Fibroblast of the conjunctiva (primary cell): Measurements from ENCODE around the gene STAG1.
"Not testable (repeated sequence)": the region's sequence is repeated elsewhere in the genome, so short reads cannot be mapped to it uniquely, and the experiment has no call there.

Experiments
- DNase-seq: peaks from one replicate; pipeline ENCODE4 v3.0.0-alpha.2; 2010; ENCODE audit warnings: low read depth

Gene STAG1

DNA sequence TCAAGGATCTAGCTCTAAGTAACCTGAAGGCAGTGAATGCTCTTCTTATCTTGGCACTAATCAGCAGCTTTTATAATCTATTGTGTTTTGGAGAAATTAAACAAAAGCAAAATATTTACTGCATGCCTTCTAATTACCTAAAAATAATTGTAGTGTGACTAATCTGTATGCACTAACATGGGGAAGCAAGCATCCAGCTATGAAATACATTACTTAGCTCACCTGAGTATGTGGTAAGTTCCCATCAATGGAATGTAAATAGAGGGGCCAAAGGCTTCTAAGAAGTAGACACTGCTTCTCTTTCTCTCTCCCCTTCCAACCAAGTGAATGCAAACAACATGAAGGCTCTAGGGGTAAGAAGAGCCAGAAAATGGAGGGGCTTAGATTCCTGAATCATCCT, 165.6 kb downstream of the STAG1 start:
- DNase-seq, result no peak

DNA sequence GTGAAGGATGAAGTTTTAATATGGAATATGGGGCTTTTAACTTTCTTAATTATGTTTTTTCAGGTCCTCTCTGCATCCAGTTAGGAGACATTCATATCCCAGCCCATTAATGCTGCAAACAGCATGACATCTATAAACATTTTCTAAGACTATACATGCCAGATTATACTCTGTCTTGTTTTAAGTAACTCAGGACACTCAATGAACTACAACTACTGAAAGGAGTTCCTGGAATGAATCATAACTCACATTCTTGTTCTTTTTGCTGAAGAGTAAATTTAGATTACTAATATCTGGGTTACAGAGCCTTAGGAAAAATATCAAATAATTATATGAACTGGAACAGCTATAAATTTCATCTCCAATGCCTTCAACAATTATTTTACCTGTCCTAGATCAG, 167.4 kb downstream of the STAG1 start:
- DNase-seq, result no peak

DNA sequence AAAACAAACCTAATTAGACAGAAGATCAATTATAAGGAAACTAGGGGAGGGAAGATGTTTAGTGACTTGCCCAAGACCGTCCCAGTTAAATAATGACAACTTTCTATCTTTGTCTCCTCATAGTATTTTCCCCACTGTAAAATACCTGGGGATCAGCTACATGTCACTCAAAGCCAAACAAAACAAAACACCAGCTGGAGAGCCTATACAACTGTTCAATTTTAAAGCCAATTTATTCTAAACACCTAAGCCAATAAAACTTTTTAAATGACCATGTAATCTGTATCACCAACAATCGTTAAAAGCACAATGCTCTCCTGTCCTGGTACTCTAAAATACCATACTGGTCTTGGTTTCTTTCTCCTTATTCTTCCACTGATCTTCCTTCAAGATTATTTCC, 168.4 kb downstream of the STAG1 start:
- DNase-seq, result no peak

DNA sequence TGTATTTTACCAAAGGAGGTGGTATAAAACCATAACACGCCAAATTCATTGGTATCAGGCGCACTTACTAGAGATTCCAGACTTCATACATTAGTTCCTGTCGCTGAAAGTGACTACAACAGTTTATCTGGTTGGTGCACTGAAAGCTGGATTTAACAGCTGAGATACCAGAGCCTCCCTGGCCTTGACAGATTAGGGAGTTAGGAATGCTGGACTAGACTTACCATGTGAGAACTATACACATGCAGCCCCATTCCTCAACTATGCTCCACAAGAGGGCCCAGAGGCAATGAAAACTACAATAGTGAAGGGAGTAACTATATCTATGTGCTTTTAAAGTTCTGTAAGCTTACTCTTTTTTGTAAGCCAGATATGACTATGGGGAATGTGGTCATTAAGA, 174.4 kb downstream of the STAG1 start:
- no peak for DNase-seq

DNA sequence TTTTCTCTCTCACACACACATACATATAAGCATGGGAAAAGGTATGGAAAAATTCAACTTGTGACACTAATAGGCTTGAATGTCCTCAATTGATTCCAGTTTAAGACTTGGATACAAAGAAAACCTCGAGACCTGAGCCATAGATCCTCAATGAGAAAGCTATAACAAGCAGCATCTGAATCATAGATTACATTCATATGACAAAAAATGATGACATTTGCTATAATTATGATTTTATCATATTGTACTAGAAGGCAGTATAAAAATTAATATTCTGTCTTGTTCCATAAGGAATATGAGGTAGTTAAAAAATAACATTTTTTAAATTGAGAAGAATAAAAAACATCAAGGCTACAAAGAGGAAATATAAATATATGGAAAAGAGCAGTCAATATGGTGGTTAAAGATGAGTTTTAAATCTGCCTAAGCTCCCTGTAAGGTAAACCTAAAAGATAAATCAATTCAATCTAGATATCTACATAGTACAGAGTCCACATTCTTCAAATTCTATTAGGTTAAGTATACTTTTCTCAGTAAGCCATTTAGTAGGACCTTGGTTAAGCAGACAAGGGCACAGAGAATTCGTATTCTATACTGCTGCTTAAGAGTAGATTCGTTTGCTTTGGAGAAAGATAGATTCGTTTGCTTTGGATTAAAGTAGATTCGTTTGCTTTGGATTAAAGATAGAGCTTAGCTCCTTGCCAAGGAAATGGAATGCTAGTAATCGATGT, 175.7 kb downstream of the STAG1 start:
- DNase-seq, result no peak

DNA sequence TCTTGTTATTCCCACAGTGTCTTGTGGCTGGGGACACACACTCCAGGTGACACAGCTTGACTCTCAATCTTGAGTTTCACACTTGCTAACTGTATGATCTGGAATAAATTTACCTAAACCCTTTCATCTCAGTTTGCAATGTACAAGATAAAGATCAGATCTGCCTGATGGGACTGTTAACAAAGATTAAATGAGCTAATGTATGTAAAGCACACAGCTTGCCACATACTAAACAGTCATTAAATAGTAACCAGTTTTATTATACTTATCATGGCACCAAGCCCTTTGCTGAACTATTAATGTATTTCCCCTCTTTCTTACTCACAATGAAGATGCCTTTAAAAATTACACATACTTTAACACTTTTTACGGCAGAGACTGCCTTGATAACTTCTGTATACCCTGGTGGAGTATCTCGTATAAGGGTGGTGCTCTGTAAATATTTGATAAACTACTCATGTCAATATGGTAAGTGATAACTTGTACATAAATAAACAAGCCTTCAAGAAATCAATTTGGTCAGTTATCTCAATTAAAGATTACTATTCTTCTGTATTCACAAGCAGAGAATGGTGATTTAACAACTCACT, 184.5 kb downstream of the STAG1 start:
- no peak for DNase-seq

DNA sequence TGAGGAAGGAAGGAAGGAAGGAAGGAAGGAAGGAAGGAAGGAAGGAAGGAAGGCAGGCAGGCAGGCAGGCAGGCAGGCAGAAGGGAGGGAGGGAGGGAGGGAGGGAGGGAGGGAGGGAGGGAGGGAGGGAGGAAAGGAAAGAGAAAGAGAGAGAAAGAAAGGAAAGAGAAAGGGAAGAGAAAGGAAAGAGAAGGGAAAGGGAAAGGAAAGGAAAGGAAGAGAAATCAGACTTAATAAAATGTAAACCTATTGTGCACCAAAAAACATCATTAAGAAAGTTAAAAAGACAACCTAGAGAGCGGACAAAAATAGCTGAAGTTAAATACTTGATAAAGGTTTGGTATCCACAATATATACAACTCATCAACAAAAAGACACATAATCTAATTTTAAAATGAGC, 187.2 kb downstream of the STAG1 start:
- not testable (repeated sequence) for DNase-seq

DNA sequence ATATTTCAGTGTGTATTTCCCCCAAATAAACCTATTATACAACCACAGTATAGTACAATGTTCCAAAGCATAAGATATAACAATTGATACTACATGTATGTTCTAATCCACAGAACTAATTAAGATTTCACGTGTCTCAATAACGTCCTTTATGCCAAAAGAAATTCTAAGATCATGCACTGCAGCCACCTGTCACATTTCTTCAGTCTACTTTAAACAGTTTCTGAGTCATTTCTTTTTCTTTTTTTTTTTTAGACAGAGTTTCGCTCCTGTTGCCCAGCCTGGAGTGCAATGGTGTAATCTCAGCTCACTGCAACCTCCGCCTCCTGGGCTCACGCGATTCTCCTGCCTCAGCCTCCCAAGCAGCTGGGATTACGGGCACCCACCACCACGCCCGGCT, 190.2 kb downstream of the STAG1 start:
- no peak for DNase-seq

DNA sequence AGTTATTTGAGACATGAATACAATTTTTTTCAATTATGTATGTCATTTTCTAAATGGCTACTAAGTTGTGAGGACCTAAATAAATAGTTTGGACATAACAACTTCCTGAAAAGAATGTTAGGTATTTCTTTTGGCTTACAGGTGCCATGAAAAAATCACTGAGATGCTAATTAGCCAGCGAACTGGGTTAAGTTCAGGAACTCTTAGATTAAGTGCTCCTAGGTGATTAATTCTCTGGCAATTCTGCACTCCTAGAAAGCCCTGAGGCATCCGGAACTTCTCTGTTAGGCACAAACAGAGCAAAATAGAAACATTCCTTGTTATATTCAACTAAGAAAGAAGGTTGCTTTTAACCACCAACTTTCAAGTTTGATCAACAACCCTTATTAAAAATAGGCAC, 192.3 kb downstream of the STAG1 start:
- no peak for DNase-seq

DNA sequence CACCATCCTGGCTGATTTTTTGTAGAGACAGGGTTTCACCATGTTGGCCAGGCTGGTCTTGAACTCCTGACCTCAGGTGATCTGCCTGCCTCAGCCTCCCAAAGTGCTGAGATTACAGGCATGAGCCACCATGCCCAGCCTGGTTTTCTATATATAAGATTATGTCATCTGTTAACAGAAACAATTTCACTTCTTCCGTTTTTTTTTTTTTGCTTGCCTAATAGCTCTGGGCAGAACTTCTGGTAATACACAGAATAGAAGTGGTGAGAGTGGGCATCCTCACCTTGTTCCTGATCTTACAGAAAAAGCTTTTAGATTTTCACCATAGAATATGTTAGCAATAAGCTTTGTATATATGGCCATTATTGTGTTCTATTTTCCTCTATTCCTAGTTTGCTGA, 202.7 kb downstream of the STAG1 start:
- DNase-seq, result not testable (repeated sequence)

DNA sequence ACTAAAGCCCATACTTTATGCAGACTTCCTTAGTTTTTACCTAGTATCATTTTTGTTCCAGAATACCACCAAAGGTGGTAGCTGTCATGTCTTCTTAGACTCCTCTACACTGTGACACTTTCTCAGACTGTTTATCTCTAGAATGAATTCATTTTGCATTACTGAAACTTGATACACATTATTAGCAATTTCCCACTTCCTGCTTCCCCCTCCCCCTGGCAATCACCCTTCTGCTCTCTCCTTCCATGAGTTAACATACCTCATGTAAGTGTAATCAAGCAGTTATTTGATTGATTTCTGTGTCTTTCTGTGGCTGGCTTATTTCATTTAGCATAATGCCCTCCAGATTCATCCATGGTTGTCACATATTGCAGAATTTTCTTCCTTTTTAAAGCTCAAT, 204.9 kb downstream of the STAG1 start:
- DNase-seq, result no peak

DNA sequence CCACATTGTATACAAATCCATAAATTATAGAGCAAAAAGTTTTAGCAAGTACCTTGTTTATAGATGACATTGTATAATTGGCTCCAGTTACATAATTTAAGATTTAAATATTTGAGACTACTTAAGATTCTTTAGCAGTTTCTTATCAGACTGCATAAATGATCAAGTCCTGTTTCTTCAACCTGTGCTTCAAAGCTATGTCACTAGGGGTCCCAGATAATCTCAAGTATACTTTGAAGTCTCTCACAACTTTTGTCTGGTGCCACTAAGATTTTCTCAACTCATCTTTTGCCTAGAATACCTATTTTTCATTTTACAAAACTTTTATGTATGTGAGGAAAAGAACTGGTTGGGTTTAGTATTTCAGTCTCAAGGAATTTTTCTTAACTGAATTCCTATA, 205.5 kb downstream of the STAG1 start:
- DNase-seq, result no peak

DNA sequence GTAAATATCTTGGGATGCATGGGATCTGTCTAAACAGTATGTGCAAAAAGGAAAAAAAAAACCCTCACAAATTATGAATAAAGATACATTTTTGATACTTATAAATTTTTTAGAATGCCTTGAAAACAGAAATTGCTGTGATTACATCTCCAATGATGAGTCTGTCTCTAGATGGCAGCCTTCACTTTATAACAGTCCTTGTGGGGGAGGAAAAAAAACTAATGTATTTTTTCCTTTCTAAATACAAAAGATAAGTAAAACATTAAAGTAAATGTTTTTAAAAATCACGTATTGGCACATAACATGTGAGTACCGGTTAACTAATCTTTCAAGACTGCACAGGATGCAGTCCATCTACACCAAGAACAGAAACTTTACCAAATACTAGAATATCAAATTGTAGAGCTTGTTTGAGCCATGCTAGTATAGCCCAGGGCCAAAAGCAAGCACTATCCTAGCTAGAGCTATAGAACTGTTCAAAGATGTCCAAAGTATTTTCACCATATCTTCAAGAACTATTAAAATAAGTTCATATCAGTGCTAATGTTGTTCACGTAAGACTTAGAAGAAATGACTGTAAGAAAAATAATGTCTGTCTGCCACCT, 206.4 kb downstream of the STAG1 start:
- DNase-seq, result peak; percentile 12

DNA sequence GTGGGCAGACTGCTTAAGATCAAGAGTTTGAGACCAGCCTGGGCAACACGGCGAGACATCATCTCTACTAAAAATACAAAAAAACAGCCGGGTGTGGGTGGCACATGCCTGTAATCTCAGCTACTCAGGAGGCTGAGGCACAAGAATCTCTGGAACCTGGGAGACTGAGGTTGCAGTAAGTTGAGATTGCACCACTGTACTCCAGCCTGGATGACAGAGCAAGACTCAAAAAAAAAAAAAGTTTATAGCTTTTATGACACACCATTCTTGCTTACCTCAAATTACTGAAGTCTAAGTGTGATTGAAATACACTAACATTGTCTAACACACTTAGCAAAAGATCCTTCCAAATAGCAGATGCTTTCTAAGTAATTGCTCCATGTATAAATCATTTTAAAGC, 207.6 kb downstream of the STAG1 start:
- no peak for DNase-seq

DNA sequence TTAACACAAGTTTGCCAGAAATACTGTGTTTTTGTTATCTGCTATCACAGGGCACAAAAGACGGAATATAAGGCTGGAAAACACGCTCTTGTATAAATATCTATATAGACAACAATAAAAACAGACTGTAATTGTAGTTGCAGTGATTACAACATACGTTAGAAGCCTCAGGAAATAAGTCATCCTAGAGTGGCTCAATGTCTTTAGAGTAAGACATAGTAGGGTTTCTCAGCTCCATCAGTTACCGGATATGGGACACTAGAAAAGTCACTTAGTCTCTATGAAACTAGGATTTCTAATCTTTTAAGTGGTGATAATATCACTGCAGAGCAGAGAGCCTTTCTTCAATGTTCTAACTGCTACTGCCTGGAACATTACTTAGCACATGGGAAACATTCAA, 208.8 kb downstream of the STAG1 start:
- no peak for DNase-seq

DNA sequence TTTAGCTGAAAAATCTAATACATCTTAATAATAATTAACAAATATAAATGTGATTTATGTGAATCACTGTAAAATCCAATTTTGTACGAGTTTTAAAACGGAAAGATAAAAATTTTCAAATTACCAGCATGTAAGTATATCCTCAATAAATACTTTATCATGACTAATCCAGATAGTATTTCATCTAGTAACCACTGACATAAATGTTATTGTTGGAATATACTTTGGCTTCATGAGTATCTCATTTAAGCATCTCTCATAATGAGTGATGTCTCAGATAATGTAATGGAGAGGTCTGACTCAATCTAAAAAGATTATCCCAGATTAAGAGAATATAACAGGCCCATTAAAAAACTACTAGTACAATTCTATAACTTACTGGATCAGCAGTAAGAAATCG, 216.3 kb downstream of the STAG1 start:
- no peak for DNase-seq

DNA sequence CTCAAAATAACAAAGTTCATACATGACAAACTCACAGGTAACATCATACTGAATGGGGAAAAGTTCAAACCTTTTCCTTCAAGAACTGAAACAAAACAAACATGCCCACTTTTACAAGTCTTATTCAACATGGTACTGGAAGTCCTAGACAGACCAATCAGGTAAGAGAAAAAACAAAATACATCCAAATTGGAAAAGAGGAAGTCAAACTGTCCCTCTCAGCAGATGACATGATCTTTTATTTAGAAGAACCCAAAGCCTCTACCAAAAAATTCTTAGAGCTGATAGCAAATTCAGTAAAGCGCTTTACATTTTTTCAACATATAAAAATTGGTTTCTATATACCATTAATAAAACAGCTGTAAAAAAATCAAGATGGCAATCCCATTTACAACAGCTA, 219.4 kb downstream of the STAG1 start:
- DNase-seq, result no peak

DNA sequence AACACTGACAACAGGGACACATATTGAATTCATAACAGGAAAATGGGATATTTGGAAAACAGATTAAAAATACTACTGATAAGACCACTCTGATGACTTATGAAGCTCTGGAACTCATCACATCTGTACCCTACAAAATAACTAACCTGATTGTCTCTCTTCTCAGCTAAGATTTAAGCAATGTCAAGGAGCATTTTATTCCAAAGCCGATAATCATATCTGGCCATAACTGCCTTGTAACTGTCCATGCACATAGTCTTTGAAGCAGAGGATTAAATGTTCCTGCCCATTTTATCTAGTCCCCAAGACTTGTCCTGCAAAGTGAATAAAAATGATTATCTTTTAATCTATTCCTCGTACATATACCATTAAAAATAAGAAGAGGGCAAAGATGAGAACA, 234.1 kb downstream of the STAG1 start:
- DNase-seq, result no peak

DNA sequence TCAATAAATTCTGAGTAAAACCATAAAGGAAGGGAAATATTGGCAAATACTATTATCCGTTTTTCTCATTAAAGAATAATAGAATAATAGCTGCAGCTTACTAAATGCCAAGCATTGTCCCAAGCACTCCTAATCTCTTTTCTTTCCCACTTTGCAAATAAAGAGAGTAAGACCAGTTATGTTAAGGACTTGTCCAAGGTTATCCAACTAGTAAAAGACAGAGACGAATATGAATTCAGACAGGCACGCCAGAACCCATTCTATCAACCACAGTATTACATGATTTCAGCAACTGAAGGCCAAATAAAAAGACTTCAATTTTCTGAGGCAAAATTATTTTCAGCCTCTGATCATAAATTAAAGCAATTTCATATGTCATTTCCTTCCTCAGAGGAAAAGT, 235.5 kb downstream of the STAG1 start:
- no peak for DNase-seq

DNA sequence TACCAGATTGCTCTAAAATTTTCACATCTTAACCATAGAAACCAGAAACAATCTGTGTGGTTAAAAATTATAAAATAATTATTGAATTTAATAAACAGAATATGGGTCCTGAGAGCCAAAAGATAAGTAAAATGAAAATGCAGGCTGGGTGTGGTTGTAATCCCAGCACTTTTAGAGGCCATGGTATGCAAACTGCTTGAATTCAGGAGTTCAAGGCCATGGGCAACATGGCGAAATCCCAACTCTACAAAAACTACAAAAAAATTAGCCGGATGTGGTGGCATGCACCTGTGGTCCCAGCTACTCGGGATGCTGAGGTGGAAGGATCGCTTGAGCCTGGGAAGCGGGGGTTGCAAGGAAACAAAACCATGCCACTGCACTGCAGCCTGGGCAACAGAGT, 236.1 kb downstream of the STAG1 start:
- DNase-seq, result no peak

DNA sequence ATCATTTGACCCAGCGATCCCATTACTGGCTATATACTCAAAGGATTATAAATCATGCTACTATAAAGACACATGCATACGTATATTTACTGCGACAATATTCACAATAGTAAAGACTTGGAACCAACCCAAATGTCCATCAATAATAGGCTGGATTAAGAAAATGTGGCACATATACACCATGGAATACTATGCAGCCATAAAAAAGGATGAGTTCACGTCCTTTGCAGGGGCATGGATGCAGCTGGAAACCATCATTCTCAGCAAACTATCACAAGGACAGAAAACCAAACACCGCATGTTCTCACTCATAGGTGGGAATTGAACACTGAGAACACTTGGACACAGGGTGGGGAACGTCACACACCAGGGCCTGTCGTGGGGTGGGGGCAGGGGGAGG, 237.6 kb downstream of the STAG1 start:
- not testable (repeated sequence) for DNase-seq

DNA sequence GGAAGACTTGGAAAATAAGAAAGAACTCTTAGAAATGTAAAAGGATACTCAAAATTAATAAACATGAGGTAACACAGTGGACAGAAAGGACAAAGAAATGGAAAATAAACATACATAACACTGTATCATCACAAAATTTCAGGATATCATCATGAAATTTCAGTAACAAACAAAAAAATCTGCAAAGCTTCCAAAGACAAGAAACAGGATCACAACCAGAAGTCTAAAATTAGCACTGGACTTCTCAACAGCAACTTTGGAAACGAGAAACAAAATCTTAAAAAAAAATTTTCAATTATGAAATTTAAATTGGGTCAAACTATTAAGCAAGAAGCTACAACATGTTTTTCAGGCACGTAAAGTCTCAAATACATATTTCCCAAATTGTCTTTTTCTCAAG, 238.8 kb downstream of the STAG1 start:
- DNase-seq, result no peak

DNA sequence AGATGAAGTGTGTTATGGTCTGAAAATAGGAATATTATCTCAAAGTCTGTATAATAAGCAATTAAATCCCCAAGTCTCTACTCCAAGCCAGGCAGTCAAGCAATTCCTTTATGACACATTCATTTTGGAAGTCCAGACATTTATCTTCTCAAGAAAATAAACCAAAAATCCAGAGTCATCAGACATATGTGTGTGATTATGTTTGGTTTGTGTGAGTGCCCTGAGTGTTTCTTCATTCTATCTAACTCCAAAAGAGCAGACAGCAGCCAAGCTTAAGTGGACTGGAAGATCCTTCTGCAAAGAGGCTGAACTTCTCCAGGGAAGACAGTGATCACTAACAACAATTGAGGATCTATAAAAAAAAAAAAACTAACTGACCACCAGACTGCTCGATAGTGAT, 239.8 kb downstream of the STAG1 start:
- peak; percentile 17 for DNase-seq

DNA sequence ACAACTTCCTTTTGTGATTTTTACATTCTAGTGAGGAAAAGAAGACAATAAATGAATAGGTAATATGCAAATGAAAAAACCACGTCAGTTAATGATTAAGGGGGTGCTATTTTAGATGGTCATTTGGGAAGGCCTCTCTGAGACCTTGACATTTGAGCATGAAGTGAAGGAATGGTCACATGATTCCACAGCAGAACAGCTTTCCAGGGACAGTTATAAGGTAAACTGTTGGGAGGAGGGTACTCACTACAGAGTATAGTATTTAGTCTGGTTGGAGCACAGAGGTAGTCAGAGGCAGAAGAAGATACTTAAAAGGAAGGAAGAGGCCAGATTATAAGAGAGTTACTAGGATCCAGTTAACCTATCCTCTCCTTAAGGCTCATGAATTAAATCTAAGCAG, 246.5 kb downstream of the STAG1 start:
- DNase-seq, result no peak
